HepG2 (cell line): ENCODE results near the gene DNM3. TPM values are rescaled to one million over a fixed set of nuclear protein-coding genes. Genes with fewer than 3 reads are reported as not detected.
"Not testable (repeated sequence)": the region's sequence is repeated elsewhere in the genome, so short reads cannot be mapped to it uniquely, and the experiment has no call there.

Experiments
- ATAC-seq: fragments of 200-7000 bp; cut with Tn5 transposase; 3 replicates; pipeline ENCODE4 v1.9.1; 2020; ENCODE audit warnings: mild to moderate bottlenecking, moderate library complexity
- BruUV-seq: library from RNA; stranded (reverse); fragments of 400-500 nt; replicated peaks from 2 replicates; lab custom pipeline; 2021; lab: Mats Ljungman, UMichigan
- CTCF ChIA-PET: fragments of 300-600 bp; formaldehyde crosslinking; extraction: SDS; loops from one replicate; lab custom pipeline; 2021; ENCODE audit warnings: low total read pairs, inconsistent platforms, low intra/inter-chr PET ratio; lab: Yijun Ruan, JAX
- POLR2A ChIA-PET: fragments of 350-600 bp; sonication (Branson Sonifier 250); formaldehyde crosslinking; loops from one replicate; lab custom pipeline; 2020; ENCODE audit warnings: antibody characterized with exemption, inconsistent platforms; lab: Yijun Ruan, JAX
- DNase-seq: peaks from one replicate; pipeline ENCODE4 v3.0.0-alpha.2; 2015; ENCODE audit warnings: low spot score
- FAIRE-seq: peaks from 3 replicates; lab custom pipeline; 2011; peaks lifted over from hg19 to GRCh38; lab: Jason Lieb, UNC
- H2AFZ ChIP-seq: one replicate; pipeline ENCODE4 v1.6.1; 2011; ENCODE audit warnings: low read length, inconsistent platforms
- H3K27ac ChIP-seq: fragments of 300-600 bp; 3 replicates; pipeline ENCODE4 v1.8.0; 2011; ENCODE audit warnings: mixed run types, mild to moderate bottlenecking, mixed read lengths, low read length, inconsistent platforms; ENCODE audit not compliant: insufficient read depth; ENCODE audit errors: extremely low read length
- H3K27me3 ChIP-seq, 2 experiments: fragments of 200-600 bp in 1 of 2; 2 replicates in 1 of 2; 3 replicates in 1 of 2; pipeline versions ENCODE4 v1.6.0 to v1.8.0; 2011; ENCODE audit warnings: low read length in 2 of 2, mild to moderate bottlenecking in 2 of 2, moderate library complexity in 2 of 2, inconsistent platforms in 1 of 2; ENCODE audit not compliant: insufficient read depth in 2 of 2, control insufficient read depth in 1 of 2
- H3K36me3 ChIP-seq, 2 experiments: fragments of 200-600 bp in 1 of 2; replicated peaks in 1 of 2; 2 replicates in 1 of 2; 3 replicates in 1 of 2; pipeline versions ENCODE4 v1.5.1 to v1.8.0; 2011; ENCODE audit warnings: low read length in 2 of 2, inconsistent platforms in 1 of 2; ENCODE audit not compliant: insufficient read depth in 2 of 2, control insufficient read depth in 1 of 2
- H3K4me1 ChIP-seq: 2 replicates; pipeline ENCODE4 v1.5.1; 2012; ENCODE audit warnings: low read length, inconsistent platforms; ENCODE audit not compliant: insufficient read depth
- H3K4me2 ChIP-seq: 2 replicates; pipeline ENCODE4 v1.6.0; 2011; ENCODE audit warnings: low read depth, low read length, inconsistent platforms
- H3K4me3 ChIP-seq, 3 experiments: fragments of 200-600 bp in 1 of 3; sonication (generic), shearing (Covaris generic) in 1 of 3; replicated peaks in 1 of 3; 2 replicates each; pipeline ENCODE4 v1.5.1; 2011 to 2016; ENCODE audit warnings: low read length in 3 of 3, inconsistent platforms in 2 of 3, low read depth in 2 of 3, mild to moderate bottlenecking in 2 of 3, control low read depth in 1 of 3, mixed read lengths in 1 of 3; ENCODE audit not compliant: insufficient read depth in 1 of 3
- H3K79me2 ChIP-seq: one replicate; pipeline ENCODE4 v1.6.1; 2011; ENCODE audit warnings: low read length, inconsistent platforms; ENCODE audit not compliant: insufficient read depth
- H3K9ac ChIP-seq: 2 replicates; pipeline ENCODE4 v1.6.0; 2011; ENCODE audit warnings: mild to moderate bottlenecking, low read depth, low read length, inconsistent platforms; ENCODE audit not compliant: insufficient read depth
- H3K9me3 ChIP-seq: 2 replicates; pipeline ENCODE4 v1.5.1; 2012; ENCODE audit warnings: mild to moderate bottlenecking, low read length
- H4K20me1 ChIP-seq: 2 replicates; pipeline ENCODE4 v1.6.0; 2011; ENCODE audit warnings: inconsistent platforms, mild to moderate bottlenecking, low read length, moderate library complexity; ENCODE audit not compliant: insufficient read depth
- ARNT2 ChIP-seq: sonication (generic); formaldehyde crosslinking; IDR thresholded peaks from 2 replicates; pipeline ENCODE4 v1.8.0; 2022; ENCODE audit warnings: mild to moderate bottlenecking, low read depth, missing genetic modification reagents, moderate library complexity
- GABPB1 ChIP-seq: IDR thresholded peaks from 2 replicates; pipeline ENCODE4 v1.6.1; 2016; ENCODE audit warnings: mild to moderate bottlenecking, missing genetic modification reagents, moderate library complexity, missing compliant biosample characterization
- MAZ ChIP-seq, 2 experiments: sonication (generic) in 1 of 2; formaldehyde crosslinking in 1 of 2; IDR thresholded peaks; 2 replicates each; pipeline versions ENCODE4 v1.5.0 to v1.6.1; 2012 to 2020; ENCODE audit warnings: low read depth in 2 of 2, mild to moderate bottlenecking in 2 of 2, borderline replicate concordance in 1 of 2, improper control_type of control experiment in 1 of 2, low read length in 1 of 2, missing genetic modification reagents in 1 of 2, moderate library complexity in 1 of 2
- MXI1 ChIP-seq: IDR thresholded peaks from 3 replicates; pipeline ENCODE4 v1.6.1; 2012; ENCODE audit warnings: low read depth, low read length, inconsistent platforms, borderline replicate concordance
- NFIC ChIP-seq: IDR thresholded peaks from 2 replicates; pipeline ENCODE4 v1.6.1; 2012; ENCODE audit warnings: mild to moderate bottlenecking, low read length, inconsistent platforms
- ZBTB38 ChIP-seq: sonication (generic); formaldehyde crosslinking; IDR thresholded peaks from 2 replicates; pipeline ENCODE4 v1.5.1; 2020; ENCODE audit warnings: mild to moderate bottlenecking, missing genetic modification reagents
- ZNF891 ChIP-seq: sonication (generic); formaldehyde crosslinking; IDR thresholded peaks from 2 replicates; pipeline ENCODE4 v1.5.0; 2020; ENCODE audit warnings: mild to moderate bottlenecking, missing genetic modification reagents
- ZSCAN9 ChIP-seq: IDR thresholded peaks from 2 replicates; pipeline ENCODE4 v1.6.1; 2016; ENCODE audit warnings: borderline replicate concordance
- WGBS: methylation state at CpG from one replicate; pipeline ENCODE4 v1.1.6; 2017; ENCODE audit warnings: low lambda C conversion rate; 5-methylcytosine and 5-hydroxymethylcytosine counted together
- in situ Hi-C: cut with HindIII; loops from 2 replicates; pipeline ENCODE4 v1.10.0; 2017; ENCODE audit warnings: low pct_unique_long_range_greater_than_20kb; ENCODE audit not compliant: extremely low pct_ligation_motif_present
- intact Hi-C: fragments of 100-400 bp; cut with micrococcal nuclease; formaldehyde crosslinking; loops from one replicate; pipeline ENCODE4 v1.10.0; 2022; ENCODE audit not compliant: unreplicated experiment
- polyA plus RNA-seq, 8 experiments: library from polyadenylated mRNA; depleted of rRNA in 3 of 8; stranded (reverse) in 7 of 8; unstranded in 1 of 8; fragments of >200 nt; fragmentation: Illumina TruSeq in 4 of 8; extraction: Trizol in 4 of 8; gene quantifications; 2 replicates each; pipeline versions ENCODE4 v1.2.1 to v1.2.3, GENCODE V29; 2011 to 2016; ENCODE audit warnings: low read depth in 4 of 8, missing spikeins in 1 of 8, mixed read lengths in 1 of 8; ENCODE audit not compliant: insufficient read depth in 1 of 8
- total RNA-seq, 5 experiments: library from RNA; depleted of rRNA; stranded (reverse); fragments of >200 nt; fragmentation: Illumina TruSeq; extraction: Trizol; gene quantifications; 2 replicates each; pipeline ENCODE4 v1.2.3, GENCODE V29; 2016; ENCODE audit warnings: low read depth in 1 of 5
- TF ChIP-seq, protein P1 (sequence below): sonication (generic); formaldehyde crosslinking; IDR thresholded peaks from 2 replicates; pipeline ENCODE4 v1.4.0; 2020; ENCODE audit warnings: low read depth, mild to moderate bottlenecking, missing genetic modification reagents

DNM3 gene
- total and polyA plus RNA-seq, 2 of the 13 experiments (the other 11 are each of a cell fraction or from before 2014, with no cell fraction given), result 0.05 TPM; not detected in 1

DNA sequence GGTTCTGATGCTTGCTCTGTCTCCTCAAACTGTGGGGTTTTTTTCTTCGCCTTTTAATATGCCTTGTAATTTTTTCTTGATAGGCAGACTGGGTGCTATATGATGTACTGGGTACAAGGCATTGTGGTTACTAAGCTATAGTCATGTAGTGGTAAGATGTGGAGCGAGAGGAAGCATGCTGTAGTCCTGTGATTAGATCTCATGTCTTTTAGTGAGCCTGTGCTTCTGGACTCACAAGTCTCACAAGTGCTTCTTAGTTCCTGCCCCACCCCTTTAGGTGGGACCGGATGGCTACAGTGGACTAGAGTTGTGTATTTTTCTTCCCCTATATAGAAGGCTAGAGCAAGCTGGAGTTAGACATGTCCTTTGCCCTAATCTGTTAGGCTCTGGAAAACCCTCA, 178.7 kb downstream of the DNM3 start (continued):
- no peak for TF ChIP-seq ZNF891 (CRISPR knock-in tag)
- no peak for TF ChIP-seq ARNT2 (CRISPR knock-in tag)
- TF ChIP-seq, protein P1, sequence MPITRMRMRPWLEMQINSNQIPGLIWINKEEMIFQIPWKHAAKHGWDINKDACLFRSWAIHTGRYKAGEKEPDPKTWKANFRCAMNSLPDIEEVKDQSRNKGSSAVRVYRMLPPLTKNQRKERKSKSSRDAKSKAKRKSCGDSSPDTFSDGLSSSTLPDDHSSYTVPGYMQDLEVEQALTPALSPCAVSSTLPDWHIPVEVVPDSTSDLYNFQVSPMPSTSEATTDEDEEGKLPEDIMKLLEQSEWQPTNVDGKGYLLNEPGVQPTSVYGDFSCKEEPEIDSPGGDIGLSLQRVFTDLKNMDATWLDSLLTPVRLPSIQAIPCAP (CRISPR knock-in tag), result no peak
- no peak for TF ChIP-seq ZBTB38 (CRISPR knock-in tag)
- TF ChIP-seq NFIC, result no peak
- no peak for TF ChIP-seq MXI1

DNA sequence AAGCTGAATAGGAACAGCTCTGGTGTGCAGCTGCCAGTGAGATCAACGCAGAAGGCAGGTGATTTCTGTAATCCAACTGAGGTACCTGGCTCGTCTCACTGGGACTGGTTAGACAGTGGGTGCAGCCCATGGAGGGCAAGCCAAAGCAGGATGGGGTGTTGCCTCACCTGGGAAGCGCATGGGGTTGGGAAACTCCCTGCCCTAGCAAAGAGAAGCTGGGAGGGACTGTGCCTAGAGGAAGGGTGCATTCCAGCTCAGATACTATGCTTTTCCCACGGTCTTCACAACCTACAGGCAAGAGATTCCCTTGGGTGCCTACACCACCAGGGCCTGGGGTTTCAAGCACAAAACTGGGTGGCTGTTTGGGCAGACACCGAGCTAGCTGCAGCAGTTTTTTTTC, 183.2 kb downstream of the DNM3 start:
- ATAC-seq, result no peak
- no peak overlapping the region for H3K4me3 ChIP-seq
- no peaks in the 10 kb centered on the region for H3K9me3 ChIP-seq
- H3K27ac ChIP-seq, result no peak overlapping the region
- H2AFZ ChIP-seq, result no peak overlapping the region
- H3K79me2 ChIP-seq, result no peaks in the 10 kb centered on the region
- TF ChIP-seq ZSCAN9 (CRISPR knock-in tag) (no peak), GABPB1 (CRISPR knock-in tag) (no peak), MAZ (IDR thresholded peaks at IDR 0.05; ENCODE audit: borderline replicate concordance, low read depth, low read length) (no peak), MAZ (CRISPR knock-in tag; IDR thresholded peaks at IDR 0.05; ENCODE audit: low read depth) (no peak)
- H4K20me1 ChIP-seq, result no peaks in the 10 kb centered on the region
- peak overlapping the region; percentile 23; the same call in 1 of the 2 replicates for H3K4me2 ChIP-seq
- no peak overlapping the region for H3K9ac ChIP-seq
- no peaks in the 10 kb centered on the region for H3K27me3 ChIP-seq
- FAIRE-seq, result no peak
- ChIA-PET POLR2A (no interaction called here), CTCF (no interaction called here)
- H3K4me1 ChIP-seq, result no peaks in the 10 kb centered on the region
- in situ Hi-C loops (no loop called here), intact Hi-C loops (no loop called here)
- H3K36me3 ChIP-seq, result no peaks in the 10 kb centered on the region
- no peak for DNase-seq
- 75% methylated on average over 1 of the region's 5 CpGs for WGBS
- no TSS peak for BruUV-seq

DNA sequence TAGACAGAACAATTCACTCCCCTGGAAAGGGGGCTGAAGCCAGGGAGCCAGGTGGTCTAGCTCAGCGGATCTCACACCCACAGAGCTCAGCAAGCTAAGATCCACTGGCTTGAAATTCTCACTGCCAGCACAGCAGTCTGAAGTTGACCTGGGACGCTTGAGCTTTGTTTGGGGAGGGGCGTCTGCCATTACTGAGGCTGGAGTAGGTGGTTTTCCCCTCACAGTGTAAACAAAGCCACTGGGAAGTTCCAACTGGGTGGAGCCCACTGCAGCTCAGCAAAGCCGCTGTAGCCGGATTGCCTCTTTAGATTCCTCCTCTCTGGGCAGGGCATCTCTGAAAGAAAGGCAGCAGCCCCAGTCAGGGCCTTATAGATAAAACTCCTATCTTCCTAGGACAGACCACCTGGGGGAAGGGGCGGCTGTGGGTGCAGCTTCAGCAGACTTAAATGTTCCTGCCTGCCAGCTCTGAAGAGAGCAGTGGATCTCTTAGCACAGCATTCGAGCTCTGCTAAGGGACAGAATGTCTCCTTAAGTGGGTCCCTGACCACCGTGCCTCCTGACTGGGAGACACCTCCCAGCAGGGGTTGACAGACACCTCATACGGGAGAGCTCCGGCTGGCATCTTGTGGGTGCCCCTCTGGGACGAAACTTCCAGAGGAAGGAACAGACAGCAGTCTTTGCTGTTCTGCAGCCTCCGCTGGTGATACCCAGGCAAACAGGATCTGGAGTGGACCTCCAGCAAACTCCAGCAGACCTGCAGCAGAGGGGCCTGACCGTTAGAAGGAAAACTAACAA, 183.8 kb downstream of the DNM3 start:
- BruUV-seq, H3K4me3 ChIP-seq, H3K27ac ChIP-seq, H3K9me3 ChIP-seq, H3K36me3 ChIP-seq, FAIRE-seq, H3K4me1 ChIP-seq, in situ Hi-C loops, H3K79me2 ChIP-seq, POLR2A ChIA-PET, intact Hi-C loops, H2AFZ ChIP-seq, ATAC-seq, H3K27me3 ChIP-seq, H3K9ac ChIP-seq, H4K20me1 ChIP-seq, DNase-seq, CTCF ChIA-PET: not testable (repeated sequence)
- peak overlapping the region; percentile 23; the same call in 1 of the 2 replicates for H3K4me2 ChIP-seq
- WGBS, result 41% methylated on average over 10 of the region's 13 CpGs
